GM21528 (cell line): Measurements from ENCODE around the gene LDLRAD4.

Experiments
- ATAC-seq: cut with Tn5 transposase; IDR thresholded peaks from one replicate; pipeline ENCODE4 v1.9.1; 2021; ENCODE audit warnings: mild to moderate bottlenecking, moderate library complexity; ENCODE audit not compliant: unreplicated experiment, low FRiP score

Gene LDLRAD4

GRCh38 chr18:13452388-13452811 is 233.8 kb downstream of the LDLRAD4 start:
- no peak for ATAC-seq

GRCh38 chr18:13452871-13453680 is 234.5 kb downstream of the LDLRAD4 start:
- ATAC-seq = no peak

- ATAC-seq = no peak
Measured at GRCh38 chr18:13453714-13454113, 235.2 kb downstream of the LDLRAD4 start.

GRCh38 chr18:13454363-13455150 is 236.0 kb downstream of the LDLRAD4 start:
- no peak for ATAC-seq

- no peak for ATAC-seq
Measured at GRCh38 chr18:13455471-13455870, 236.9 kb downstream of the LDLRAD4 start.

- ATAC-seq = peak; percentile 74
Measured at GRCh38 chr18:13455960-13456481, 237.5 kb downstream of the LDLRAD4 start.

- ATAC-seq = no peak
Measured at GRCh38 chr18:13456736-13457271, 238.2 kb downstream of the LDLRAD4 start.

- ATAC-seq = no peak
Measured at GRCh38 chr18:13457327-13457726, 238.8 kb downstream of the LDLRAD4 start.

GRCh38 chr18:13460946-13461345 is 242.4 kb downstream of the LDLRAD4 start:
- no peak for ATAC-seq

GRCh38 chr18:13461469-13461868 is 242.9 kb downstream of the LDLRAD4 start:
- ATAC-seq = no peak

- no peak for ATAC-seq
Measured at GRCh38 chr18:13461936-13462335, 243.4 kb downstream of the LDLRAD4 start.

- no peak for ATAC-seq
Measured at GRCh38 chr18:13462686-13463085, 244.1 kb downstream of the LDLRAD4 start.

- no peak for ATAC-seq
Measured at GRCh38 chr18:13463526-13464210, 245.1 kb downstream of the LDLRAD4 start.

- peak; percentile 97 for ATAC-seq
Measured at GRCh38 chr18:13464432-13465123, 246.0 kb downstream of the LDLRAD4 start.

GRCh38 chr18:13465124-13465446 is 246.5 kb downstream of the LDLRAD4 start:
- no peak for ATAC-seq

- peak; percentile 19 for ATAC-seq
Measured at GRCh38 chr18:13465476-13465875, 246.9 kb downstream of the LDLRAD4 start.

- no peak for ATAC-seq
Measured at GRCh38 chr18:13470516-13471197, 252.1 kb downstream of the LDLRAD4 start.

- no peak for ATAC-seq
Measured at GRCh38 chr18:13471198-13471845, 252.8 kb downstream of the LDLRAD4 start.
